RWPE1 (cell line): ENCODE results near the gene ZDHHC4.
"Not testable (repeated sequence)": the region's sequence is repeated elsewhere in the genome, so short reads cannot be mapped to it uniquely, and the experiment has no call there.

Source experiments
- CTCF ChIA-PET: fragments of 350-600 bp; sonication (Branson Sonifier 250); formaldehyde crosslinking; extraction: SDS; loops from one replicate; lab custom pipeline; 2021; lab: Yijun Ruan, JAX
- POLR2A ChIA-PET: fragments of 400-600 bp; formaldehyde crosslinking; extraction: SDS; loops from one replicate; lab custom pipeline; 2020; ENCODE audit warnings: antibody characterized with exemption; ENCODE audit not compliant: low non-redundant PET; lab: Yijun Ruan, JAX
- DNase-seq: peaks from one replicate; pipeline ENCODE4 v3.0.0; 2012; ENCODE audit warnings: low spot score
- H3K27ac ChIP-seq: fragments of 450-650 bp; 2 replicates; pipeline ENCODE4 v1.5.1; 2017
- CTCF ChIP-seq: fragments of 450-650 bp; conservative IDR thresholded peaks from 2 replicates; pipeline ENCODE4 v1.5.1; 2017; ENCODE audit warnings: low read depth, mild to moderate bottlenecking

Gene ZDHHC4

GRCh38 chr7:6571160-6571779, 6.0 kb upstream of the ZDHHC4 start:
- no peak for TF ChIP-seq CTCF
- ChIA-PET CTCF (interaction anchor here (0.7 kb wide), 1 partner anchor 57 kb away, joined by 6 read pairs; no protein-coding TSS in a partner anchor), POLR2A (interaction anchor here (0.7 kb wide), 1 partner anchor 317 kb away, joined by 4 read pairs; no protein-coding TSS in a partner anchor)
- DNase-seq, result no peak
- H3K27ac ChIP-seq, result no peak overlapping the region

- POLR2A ChIA-PET, result interaction anchor here (0.6 to 0.7 kb wide), 2 partner anchors 16 to 841 kb away, joined by 7 to 9 read pairs; no protein-coding TSS in a partner anchor
- TF ChIP-seq CTCF, result no peak
Observed at GRCh38 chr7:6575281-6576023, 1.8 kb upstream of the ZDHHC4 start.

GRCh38 chr7:6576024-6576866, 1.0 kb upstream of the ZDHHC4 start:
- DNase-seq, result no peak
- H3K27ac ChIP-seq, result peak overlapping the region; percentile 87
- POLR2A ChIA-PET, result interaction anchor here (0.6 kb wide), 2 partner anchors 15 to 25 kb away, joined by 3 to 7 read pairs; no protein-coding TSS in a partner anchor
- TF ChIP-seq CTCF, result no peak
- CTCF ChIA-PET, result interaction anchor here (1.1 to 2.6 kb wide), 2 partner anchors 14 to 60 kb away, joined by 4 to 12 read pairs; partner anchors contain the start of gene INTS15

More at GRCh38 chr7:6575281-6576023, 1.8 kb upstream of the ZDHHC4 start:
- no peak for DNase-seq
- CTCF ChIA-PET, result interaction anchor here (0.6 to 1.2 kb wide), 6 partner anchors 17 to 1191 kb away, joined by 3 to 4 read pairs (median 4); no protein-coding TSS in a partner anchor
- no peak overlapping the region for H3K27ac ChIP-seq

- ChIA-PET CTCF (interaction anchor here (2.6 kb wide), 1 partner anchor 13 kb away, joined by 12 read pairs; the partner anchor contains the start of gene INTS15), POLR2A (interaction anchor here (0.6 kb wide), 1 partner anchor 26 kb away, joined by 3 read pairs; no protein-coding TSS in a partner anchor)
- peak overlapping the region; percentile 87 for H3K27ac ChIP-seq
- not testable (repeated sequence) for DNase-seq
Observed at GRCh38 chr7:6576867-6577368, 336 bp upstream of the ZDHHC4 start.

GRCh38 chr7:6578114-6579084, 1.1 kb downstream of the ZDHHC4 start:
- ChIA-PET POLR2A (no interaction called here), CTCF (interaction anchor here (0.5 to 2.6 kb wide), 3 partner anchors 11 to 1695 kb away, joined by 3 to 12 read pairs (median 4); partner anchors contain the start of genes INTS15 and RADIL)
- peak overlapping the region; percentile 87 for H3K27ac ChIP-seq
- TF ChIP-seq CTCF, result no peak
- DNase-seq, result no peak
